Measurements from ENCODE around the gene INKA1. TPM values are rescaled to one million over a fixed set of nuclear protein-coding genes. Genes with fewer than 3 reads are reported as not detected.
"Not testable (repeated sequence)": the region's sequence is repeated elsewhere in the genome, so short reads cannot be mapped to it uniquely, and the experiment has no call there.

Gene INKA1
- total RNA-seq, 2 donors from 2014 or later, result 0.26 to 0.32 TPM

GRCh38 chr3:49812916-49813496 lies 9.9 kb downstream of the INKA1 start:
- Mint-ChIP-seq H3K9me3 (no peaks in the 10 kb centered on the region), H3K4me3 (peak overlapping the region; percentile 90), H3K27ac (peak overlapping the region; percentile 96), H3K27me3 (no peaks in the 10 kb centered on the region), H3K4me1 (peaks cover 3% of the 10 kb centered on the region), H3K36me3 (ENCODE audit: low read depth) (no peaks in the 10 kb centered on the region)
- ATAC-seq (replicated peaks), result peak; percentile 9

GRCh38 chr3:49813497-49814174 lies 10.6 kb downstream of the INKA1 start, which contains the start of gene UBA7:
TSS of gene UBA7 (minus strand) at chr3:49813953. CDS start at chr3:49813787, 166 bp downstream.
- H3K9me3 Mint-ChIP-seq, result no peaks in the 10 kb centered on the region
- no peaks in the 10 kb centered on the region for H3K27me3 Mint-ChIP-seq
- peak within 1 kb of the TSS; percentile 96 for H3K27ac Mint-ChIP-seq
- peak; percentile 90 for ATAC-seq (replicated peaks)
- no peaks in the 10 kb centered on the region for H3K36me3 Mint-ChIP-seq (ENCODE audit: low read depth)
- peak within 1 kb of the TSS; percentile 90 for H3K4me3 Mint-ChIP-seq
- H3K4me1 Mint-ChIP-seq, result no peaks in the 10 kb centered on the region

- not testable (repeated sequence) for H3K9me3 Mint-ChIP-seq; H3K4me1 Mint-ChIP-seq; H3K27me3 Mint-ChIP-seq; H3K36me3 Mint-ChIP-seq (ENCODE audit: low read depth); H3K4me3 Mint-ChIP-seq; ATAC-seq (replicated peaks); H3K27ac Mint-ChIP-seq
Measured at GRCh38 chr3:49823131-49823530, 20.1 kb downstream of the INKA1 start.

GRCh38 chr3:49826016-49826415 lies 23.0 kb downstream of the INKA1 start:
- no peak overlapping the region for H3K4me3 Mint-ChIP-seq
- H3K27me3 Mint-ChIP-seq, result no peaks in the 10 kb centered on the region
- no peaks in the 10 kb centered on the region for H3K36me3 Mint-ChIP-seq (ENCODE audit: low read depth)
- no peak overlapping the region for H3K27ac Mint-ChIP-seq
- no peaks in the 10 kb centered on the region for H3K4me1 Mint-ChIP-seq
- H3K9me3 Mint-ChIP-seq, result no peaks in the 10 kb centered on the region
- no peak for ATAC-seq (replicated peaks)

GRCh38 chr3:49831341-49831740 lies 28.3 kb downstream of the INKA1 start:
- Mint-ChIP-seq H3K4me3 (no peak overlapping the region), H3K27me3 (no peaks in the 10 kb centered on the region), H3K4me1 (no peaks in the 10 kb centered on the region)

GRCh38 chr3:49839193-49839809 lies 36.2 kb downstream of the INKA1 start:
- H3K4me3 Mint-ChIP-seq, result no peak overlapping the region
- H3K9me3 Mint-ChIP-seq, result no peaks in the 10 kb centered on the region
- H3K27me3 Mint-ChIP-seq, result no peaks in the 10 kb centered on the region
- peaks cover 5% of the 10 kb centered on the region for H3K4me1 Mint-ChIP-seq
- H3K36me3 Mint-ChIP-seq (ENCODE audit: low read depth), result no peaks in the 10 kb centered on the region
- H3K27ac Mint-ChIP-seq, result no peak overlapping the region
- peak; percentile 85 for ATAC-seq (replicated peaks)

More at GRCh38 chr3:49831341-49831740, 28.3 kb downstream of the INKA1 start:
- Mint-ChIP-seq H3K9me3 (no peaks in the 10 kb centered on the region), H3K27ac (no peak overlapping the region), H3K36me3 (ENCODE audit: low read depth) (peaks cover 7% of the 10 kb centered on the region)
- no peak for ATAC-seq (replicated peaks)

- Mint-ChIP-seq H3K27ac (no peak overlapping the region), H3K4me1 (peaks cover 5% of the 10 kb centered on the region), H3K4me3 (no peak overlapping the region), H3K27me3 (no peaks in the 10 kb centered on the region), H3K36me3 (ENCODE audit: low read depth) (no peaks in the 10 kb centered on the region), H3K9me3 (no peaks in the 10 kb centered on the region)
- ATAC-seq (replicated peaks), result no peak
Measured at GRCh38 chr3:49840388-49840787, 37.3 kb downstream of the INKA1 start.

GRCh38 chr3:49841126-49841696 lies 38.1 kb downstream of the INKA1 start:
- peaks cover 5% of the 10 kb centered on the region for H3K4me1 Mint-ChIP-seq
- H3K36me3 Mint-ChIP-seq (ENCODE audit: low read depth), result no peaks in the 10 kb centered on the region
- H3K9me3 Mint-ChIP-seq, result no peaks in the 10 kb centered on the region
- no peaks in the 10 kb centered on the region for H3K27me3 Mint-ChIP-seq
- no peak overlapping the region for H3K4me3 Mint-ChIP-seq
- H3K27ac Mint-ChIP-seq, result no peak overlapping the region
- ATAC-seq (replicated peaks), result no peak

- Mint-ChIP-seq H3K27ac (no peak overlapping the region), H3K27me3 (no peaks in the 10 kb centered on the region), H3K9me3 (no peaks in the 10 kb centered on the region), H3K4me3 (no peak overlapping the region), H3K4me1 (peaks cover 5% of the 10 kb centered on the region), H3K36me3 (ENCODE audit: low read depth) (no peaks in the 10 kb centered on the region)
- ATAC-seq (replicated peaks), result no peak
Measured at GRCh38 chr3:49841806-49842205, 38.7 kb downstream of the INKA1 start.

GRCh38 chr3:49842843-49843517 lies 39.9 kb downstream of the INKA1 start:
- Mint-ChIP-seq H3K27me3 (no peaks in the 10 kb centered on the region), H3K36me3 (ENCODE audit: low read depth) (peaks cover 5% of the 10 kb centered on the region), H3K27ac (peak overlapping the region; percentile 43), H3K9me3 (no peaks in the 10 kb centered on the region), H3K4me1 (peaks cover 5% of the 10 kb centered on the region), H3K4me3 (no peak overlapping the region)
- ATAC-seq (replicated peaks), result no peak

- Mint-ChIP-seq H3K27me3 (no peaks in the 10 kb centered on the region), H3K4me3 (no peak overlapping the region), H3K4me1 (no peaks in the 10 kb centered on the region), H3K27ac (no peak overlapping the region), H3K9me3 (no peaks in the 10 kb centered on the region), H3K36me3 (ENCODE audit: low read depth) (peaks cover 5% of the 10 kb centered on the region)
- no peak for ATAC-seq (replicated peaks)
Measured at GRCh38 chr3:49844464-49845183, 41.6 kb downstream of the INKA1 start.

GRCh38 chr3:49845694-49846093 lies 42.6 kb downstream of the INKA1 start:
- no peaks in the 10 kb centered on the region for H3K9me3 Mint-ChIP-seq
- no peak overlapping the region for H3K27ac Mint-ChIP-seq
- H3K36me3 Mint-ChIP-seq (ENCODE audit: low read depth), result peaks cover 5% of the 10 kb centered on the region
- no peak overlapping the region for H3K4me3 Mint-ChIP-seq
- no peaks in the 10 kb centered on the region for H3K4me1 Mint-ChIP-seq
- ATAC-seq (replicated peaks), result no peak
- H3K27me3 Mint-ChIP-seq, result no peaks in the 10 kb centered on the region
